H9 (cell line): ENCODE results near the gene EFCAB11. TPM values are rescaled to one million over a fixed set of nuclear protein-coding genes. Genes with fewer than 3 reads are reported as not detected.

Experiments used
- DNase-seq: peaks from one replicate; pipeline ENCODE4 v3.0.0-alpha.2; 2017
- H2AFZ ChIP-seq: one replicate; pipeline ENCODE4 v1.6.1; 2013; ENCODE audit warnings: mild to moderate bottlenecking, low read length, control low read depth, moderate library complexity
- H2AK5ac ChIP-seq: 2 replicates; pipeline ENCODE4 v1.6.1; 2013; ENCODE audit warnings: low read length, control low read depth, mixed read lengths; ENCODE audit not compliant: insufficient read length
- H2BK120ac ChIP-seq: one replicate; pipeline ENCODE4 v1.6.1; 2013; ENCODE audit warnings: low read depth, mild to moderate bottlenecking, low read length, control low read depth, inconsistent platforms; ENCODE audit not compliant: poor library complexity, severe bottlenecking
- H2BK12ac ChIP-seq: 2 replicates; pipeline ENCODE4 v1.6.1; 2013; ENCODE audit warnings: low read length, control low read depth, mixed read lengths, low read depth; ENCODE audit not compliant: insufficient read length
- H2BK15ac ChIP-seq: 2 replicates; pipeline ENCODE4 v1.6.1; 2013; ENCODE audit warnings: low read depth, low read length, control low read depth
- H2BK20ac ChIP-seq: one replicate; pipeline ENCODE4 v1.6.1; 2013; ENCODE audit warnings: low read depth, mild to moderate bottlenecking, low read length, control low read depth, inconsistent platforms; ENCODE audit not compliant: poor library complexity, severe bottlenecking
- H2BK5ac ChIP-seq: 2 replicates; pipeline ENCODE4 v1.6.1; 2013; ENCODE audit warnings: low read length, control low read depth, mixed read lengths; ENCODE audit not compliant: insufficient read length
- H3K14ac ChIP-seq: 2 replicates; pipeline ENCODE4 v1.6.1; 2013; ENCODE audit warnings: low read length, control low read depth; ENCODE audit not compliant: insufficient read depth
- H3K18ac ChIP-seq: 2 replicates; pipeline ENCODE4 v1.6.1; 2013; ENCODE audit warnings: low read depth, mild to moderate bottlenecking, mixed read lengths, low read length, control low read depth; ENCODE audit not compliant: insufficient read length
- H3K23ac ChIP-seq: 2 replicates; pipeline ENCODE4 v1.6.1; 2013; ENCODE audit warnings: low read length, control low read depth, mixed read lengths, low read depth; ENCODE audit not compliant: insufficient read length
- H3K23me2 ChIP-seq: 2 replicates; pipeline ENCODE4 v1.6.1; 2013; ENCODE audit warnings: low read depth, mild to moderate bottlenecking, mixed read lengths, low read length, control low read depth; ENCODE audit not compliant: insufficient read length, poor library complexity, severe bottlenecking
- H3K27ac ChIP-seq: 2 replicates; pipeline ENCODE4 v1.5.1; 2013; ENCODE audit warnings: low read length, control low read depth, mixed read lengths, low read depth; ENCODE audit not compliant: insufficient read length
- H3K27me3 ChIP-seq: 2 replicates; pipeline ENCODE4 v1.6.1; 2013; ENCODE audit warnings: low read length, control low read depth, inconsistent platforms; ENCODE audit not compliant: insufficient read depth
- H3K4ac ChIP-seq: 2 replicates; pipeline ENCODE4 v1.6.1; 2013; ENCODE audit warnings: low read depth, mild to moderate bottlenecking, control low read depth, inconsistent platforms, low read length, moderate library complexity
- H3K4me1 ChIP-seq: 2 replicates; pipeline ENCODE4 v1.6.1; 2013; ENCODE audit warnings: low read length, control low read depth, inconsistent platforms; ENCODE audit not compliant: insufficient read depth
- H3K4me2 ChIP-seq: 2 replicates; pipeline ENCODE4 v1.6.1; 2013; ENCODE audit warnings: low read length, control low read depth, mixed read lengths; ENCODE audit not compliant: insufficient read length, insufficient read depth
- H3K56ac ChIP-seq: 2 replicates; pipeline ENCODE4 v1.6.1; 2013; ENCODE audit warnings: low read depth, mild to moderate bottlenecking, mixed read lengths, low read length, control low read depth; ENCODE audit not compliant: insufficient read length
- H3K79me1 ChIP-seq: 2 replicates; pipeline ENCODE4 v1.6.1; 2013; ENCODE audit warnings: low read depth, mild to moderate bottlenecking, moderate library complexity, low read length, control low read depth, inconsistent platforms; ENCODE audit not compliant: insufficient read depth, poor library complexity, severe bottlenecking
- H3K79me2 ChIP-seq: 2 replicates; pipeline ENCODE4 v1.6.1; 2013; ENCODE audit warnings: low read length, control low read depth, inconsistent platforms; ENCODE audit not compliant: insufficient read depth
- H3K9ac ChIP-seq: 2 replicates; pipeline ENCODE4 v1.6.1; 2013; ENCODE audit warnings: low read length, control low read depth, mixed read lengths; ENCODE audit not compliant: insufficient read length; ENCODE audit errors: extremely low read depth
- H3K9me3 ChIP-seq: one replicate; pipeline ENCODE4 v1.6.1; 2013; ENCODE audit warnings: low read depth, low read length, inconsistent platforms; ENCODE audit not compliant: control insufficient read depth
- H3T11ph ChIP-seq: one replicate; pipeline ENCODE4 v1.6.1; 2013; ENCODE audit warnings: mild to moderate bottlenecking, low read length, control low read depth, inconsistent platforms
- H4K20me1 ChIP-seq: one replicate; pipeline ENCODE4 v1.6.1; 2013; ENCODE audit not compliant: control insufficient read depth, insufficient read length, insufficient read depth
- H4K5ac ChIP-seq: 2 replicates; pipeline ENCODE4 v1.6.1; 2013; ENCODE audit warnings: low read depth, mild to moderate bottlenecking, mixed read lengths, low read length, control low read depth; ENCODE audit not compliant: insufficient read length
- H4K8ac ChIP-seq: replicated peaks from 2 replicates; pipeline ENCODE4 v1.6.1; 2013; ENCODE audit warnings: low read length, control low read depth, mixed read lengths, low read depth; ENCODE audit not compliant: insufficient read length
- H4K91ac ChIP-seq: 2 replicates; pipeline ENCODE4 v1.6.1; 2013; ENCODE audit warnings: low read depth, mild to moderate bottlenecking, moderate library complexity, mixed read lengths, low read length, control low read depth; ENCODE audit not compliant: insufficient read length
- H3K27ac Mint-ChIP-seq, 3 experiments: 2 replicates in 2 of 3; 3 replicates in 1 of 3; pipeline ENCODE4 v1.8.0; 2020 to 2021; ENCODE audit warnings: mixed read lengths in 3 of 3, mild to moderate bottlenecking in 1 of 3, moderate library complexity in 1 of 3
- H3K27me3 Mint-ChIP-seq: 2 replicates; pipeline ENCODE4 v1.8.0; 2021; ENCODE audit warnings: low read depth, mild to moderate bottlenecking, moderate library complexity, mixed read lengths
- H3K36me3 Mint-ChIP-seq, 3 experiments: 2 replicates in 2 of 3; 3 replicates in 1 of 3; pipeline ENCODE4 v1.8.0; 2020 to 2021; ENCODE audit warnings: low read depth in 3 of 3, mixed read lengths in 3 of 3; ENCODE audit not compliant: insufficient read depth in 1 of 3
- H3K4me1 Mint-ChIP-seq, 2 experiments: 2 replicates each; pipeline ENCODE4 v1.8.0; 2020; ENCODE audit warnings: mixed read lengths in 2 of 2
- H3K4me3 Mint-ChIP-seq, 2 experiments: 2 replicates in 1 of 2; 3 replicates in 1 of 2; pipeline ENCODE4 v1.8.0; 2020 to 2021; ENCODE audit warnings: mild to moderate bottlenecking in 2 of 2, mixed read lengths in 2 of 2, moderate library complexity in 1 of 2
- H3K9me3 Mint-ChIP-seq, 2 experiments: 2 replicates in 1 of 2; 3 replicates in 1 of 2; pipeline ENCODE4 v1.8.0; 2020; ENCODE audit warnings: mild to moderate bottlenecking in 2 of 2, mixed read lengths in 2 of 2, moderate library complexity in 1 of 2
- WGBS: extraction: QIAGEN DNeasy Blood & Tissue Kit; methylation state at CpG from one replicate; pipeline ENCODE4 v1.1.7; 2013; ENCODE audit warnings: missing lambda C conversion rate, low lambda C conversion rate, mixed read lengths; ENCODE audit not compliant: insufficient read length; ENCODE audit errors: extremely low coverage; 5-methylcytosine and 5-hydroxymethylcytosine counted together
- total RNA-seq: library from RNA; stranded (reverse); gene quantifications from 2 replicates; pipeline ENCODE4 v1.2.1, GENCODE V29; 2021
- TF ChIP-seq, protein P1 (sequence below): fragments of 200-600 bp; sonication (generic); conservative IDR thresholded peaks from 3 replicates; pipeline ENCODE4 v1.8.0; 2021; ENCODE audit warnings: antibody characterized with exemption, mild to moderate bottlenecking

Gene EFCAB11
- total RNA-seq, 1 experiment from 2014 or later = 17.4 TPM

DNA sequence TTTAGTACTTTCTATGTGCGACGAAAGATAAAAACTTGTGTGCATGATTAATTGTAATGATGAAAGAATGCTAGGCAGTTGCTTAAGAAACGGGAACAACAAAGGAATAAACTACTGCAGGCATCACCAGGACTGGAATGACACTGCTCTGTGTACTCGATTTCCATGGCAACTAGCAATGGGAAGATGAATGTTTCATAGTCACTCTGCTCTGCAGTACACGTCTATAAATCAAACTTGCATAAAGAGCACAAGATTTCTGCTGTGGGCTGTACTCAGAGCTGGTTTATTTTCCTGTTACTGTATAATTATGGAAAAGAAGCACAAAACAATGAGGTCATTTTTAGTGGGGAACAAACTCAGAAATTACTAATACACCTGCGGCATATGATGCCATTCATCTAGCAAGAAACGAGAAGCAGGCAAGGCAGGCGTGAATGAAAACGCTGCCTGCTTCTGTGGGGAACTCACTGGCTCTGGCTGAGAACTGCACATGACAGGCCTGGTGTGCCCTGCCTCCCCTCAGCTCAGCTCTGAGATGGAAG, 41.8 kb downstream of the EFCAB11 start:
- no peak overlapping the region for H3K9ac ChIP-seq
- H3K27ac ChIP-seq = no peak overlapping the region
- H2AK5ac ChIP-seq = no peak overlapping the region
- no peaks in the 10 kb centered on the region for H3K23me2 ChIP-seq
- Mint-ChIP-seq H3K9me3 (no peaks in the 10 kb centered on the region), H3K36me3 (peaks cover 0 to 4% (median 3%) of the 10 kb centered on the region in 3 experiments; a peak in 3 of 7 replicates), H3K27me3 (peaks cover 5% of the 10 kb centered on the region), H3K4me3 (no peak overlapping the region), H3K27ac (peak overlapping the region in 1 of 3 experiments; percentile 57; a peak in 1 of 7 replicates), H3K4me1 (peaks cover 42 to 46% of the 10 kb centered on the region in 2 experiments)
- no peak overlapping the region for H2BK20ac ChIP-seq
- H3K4me2 ChIP-seq = no peak overlapping the region
- no peak overlapping the region for H3K14ac ChIP-seq
- H2BK15ac ChIP-seq = no peak overlapping the region
- H3T11ph ChIP-seq = peak overlapping the region; percentile 5
- H2BK120ac ChIP-seq = peak overlapping the region; percentile 72
- TF ChIP-seq, protein P1, sequence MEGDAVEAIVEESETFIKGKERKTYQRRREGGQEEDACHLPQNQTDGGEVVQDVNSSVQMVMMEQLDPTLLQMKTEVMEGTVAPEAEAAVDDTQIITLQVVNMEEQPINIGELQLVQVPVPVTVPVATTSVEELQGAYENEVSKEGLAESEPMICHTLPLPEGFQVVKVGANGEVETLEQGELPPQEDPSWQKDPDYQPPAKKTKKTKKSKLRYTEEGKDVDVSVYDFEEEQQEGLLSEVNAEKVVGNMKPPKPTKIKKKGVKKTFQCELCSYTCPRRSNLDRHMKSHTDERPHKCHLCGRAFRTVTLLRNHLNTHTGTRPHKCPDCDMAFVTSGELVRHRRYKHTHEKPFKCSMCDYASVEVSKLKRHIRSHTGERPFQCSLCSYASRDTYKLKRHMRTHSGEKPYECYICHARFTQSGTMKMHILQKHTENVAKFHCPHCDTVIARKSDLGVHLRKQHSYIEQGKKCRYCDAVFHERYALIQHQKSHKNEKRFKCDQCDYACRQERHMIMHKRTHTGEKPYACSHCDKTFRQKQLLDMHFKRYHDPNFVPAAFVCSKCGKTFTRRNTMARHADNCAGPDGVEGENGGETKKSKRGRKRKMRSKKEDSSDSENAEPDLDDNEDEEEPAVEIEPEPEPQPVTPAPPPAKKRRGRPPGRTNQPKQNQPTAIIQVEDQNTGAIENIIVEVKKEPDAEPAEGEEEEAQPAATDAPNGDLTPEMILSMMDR = no peak
- H2BK12ac ChIP-seq = peak overlapping the region; percentile 28
- no peaks in the 10 kb centered on the region for H3K79me2 ChIP-seq
- H3K18ac ChIP-seq = peak overlapping the region; percentile 87
- no peaks in the 10 kb centered on the region for H4K20me1 ChIP-seq
- H3K4me1 ChIP-seq = peaks cover 6% of the 10 kb centered on the region; the same call in 1 of the 2 replicates
- H3K27me3 ChIP-seq = no peaks in the 10 kb centered on the region
- no peak overlapping the region for H2AFZ ChIP-seq
- H3K56ac ChIP-seq = no peak overlapping the region
- no peaks in the 10 kb centered on the region for H3K79me1 ChIP-seq
- no peak overlapping the region for H4K91ac ChIP-seq
- no peak overlapping the region for H3K23ac ChIP-seq
- DNase-seq = no peak
- no peak overlapping the region for H4K8ac ChIP-seq
- no peaks in the 10 kb centered on the region for H3K9me3 ChIP-seq
- no peak overlapping the region for H2BK5ac ChIP-seq
- no peak overlapping the region; the same call in 1 of the 2 replicates for H3K4ac ChIP-seq
- no CpG with 5 or more reads among the region's 9 CpGs for WGBS
- no peak overlapping the region for H4K5ac ChIP-seq
